ENCODE measurements around the gene NOC4L. TPM values are rescaled to one million over a fixed set of nuclear protein-coding genes. Genes with fewer than 3 reads are reported as not detected.

NOC4L gene
- total RNA-seq, 1 experiment from 2014 or later, result 36.5 TPM

DNA sequence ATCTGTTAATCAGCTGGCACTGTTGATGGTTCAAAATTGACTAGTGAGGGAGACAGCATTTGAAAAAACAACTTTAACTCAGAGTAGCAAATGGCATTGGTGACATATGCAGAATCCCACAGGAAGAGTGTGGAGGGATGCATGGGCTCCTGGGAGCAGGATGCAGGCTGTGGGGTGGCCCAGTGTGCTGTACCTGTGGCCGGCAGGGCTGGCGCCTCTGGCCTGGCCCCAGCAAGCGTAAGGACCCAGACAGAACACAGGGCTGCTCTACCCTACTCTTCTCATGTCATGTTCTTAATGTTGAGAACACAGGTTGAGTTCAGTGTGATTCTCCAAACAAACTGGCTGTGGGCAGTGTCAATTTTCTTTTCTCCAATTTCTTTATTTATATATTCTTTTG is 33.6 kb upstream of the NOC4L start:
- Histone ChIP-seq H4K5ac (ENCODE audit: insufficient read length, low read depth, low read length) (no peak overlapping the region), H4K8ac (replicated peaks; ENCODE audit: insufficient read length, low read depth, low read length) (no peak overlapping the region), H3K9ac (ENCODE audit: extremely low read depth, insufficient read length, low read length) (no peak overlapping the region), H3K23me2 (ENCODE audit: insufficient read length, low read depth, low read length, poor library complexity, severe bottlenecking) (no peaks in the 10 kb centered on the region), H3K9me3 (ENCODE audit: control insufficient read depth, low read depth, low read length) (no peaks in the 10 kb centered on the region), H3K27ac (ENCODE audit: insufficient read length, low read depth, low read length) (no peak overlapping the region), H3T11ph (ENCODE audit: low read length) (no peak overlapping the region), H2BK120ac (ENCODE audit: low read depth, low read length, poor library complexity, severe bottlenecking) (no peak overlapping the region), H3K4me1 (ENCODE audit: insufficient read depth, low read length) (no peaks in the 10 kb centered on the region), H3K4ac (ENCODE audit: low read depth, low read length) (no peak overlapping the region), H2AK5ac (ENCODE audit: insufficient read length, low read length) (no peak overlapping the region), H2BK12ac (ENCODE audit: insufficient read length, low read depth, low read length) (no peak overlapping the region), H2BK5ac (ENCODE audit: insufficient read length, low read length) (no peak overlapping the region), H2AFZ (ENCODE audit: low read length) (no peak overlapping the region), H3K79me2 (ENCODE audit: insufficient read depth, low read length) (no peaks in the 10 kb centered on the region), H2BK15ac (ENCODE audit: low read depth, low read length) (no peak overlapping the region), H3K79me1 (ENCODE audit: insufficient read depth, low read depth, low read length, poor library complexity, severe bottlenecking) (no peaks in the 10 kb centered on the region), H4K91ac (ENCODE audit: insufficient read length, low read depth, low read length) (no peak overlapping the region), H3K27me3 (ENCODE audit: insufficient read depth, low read length) (no peaks in the 10 kb centered on the region), H3K4me2 (ENCODE audit: insufficient read depth, insufficient read length, low read length) (no peak overlapping the region), H3K56ac (ENCODE audit: insufficient read length, low read depth, low read length) (no peak overlapping the region), H4K20me1 (ENCODE audit: control insufficient read depth, insufficient read depth, insufficient read length) (no peaks in the 10 kb centered on the region), H2BK20ac (ENCODE audit: low read depth, low read length, poor library complexity, severe bottlenecking) (no peak overlapping the region), H3K14ac (ENCODE audit: insufficient read depth, low read length) (no peak overlapping the region), H3K18ac (ENCODE audit: insufficient read length, low read depth, low read length) (no peak overlapping the region), H3K23ac (ENCODE audit: insufficient read length, low read depth, low read length) (no peak overlapping the region)
- WGBS (ENCODE audit: extremely low coverage, insufficient read length, low lambda C conversion rate), result no CpG with 5 or more reads among the region's 3 CpGs
- H3K9me3 Mint-ChIP-seq, result no peaks in the 10 kb centered on the region
- H3K36me3 Mint-ChIP-seq (ENCODE audit: insufficient read depth in 1 of 3, low read depth in 3 of 3), result peaks cover 24 to 52% (median 40%) of the 10 kb centered on the region in 3 experiments; a peak in 6 of 7 replicates
- no peak overlapping the region for H3K27ac Mint-ChIP-seq
- TF ChIP-seq, protein P1, sequence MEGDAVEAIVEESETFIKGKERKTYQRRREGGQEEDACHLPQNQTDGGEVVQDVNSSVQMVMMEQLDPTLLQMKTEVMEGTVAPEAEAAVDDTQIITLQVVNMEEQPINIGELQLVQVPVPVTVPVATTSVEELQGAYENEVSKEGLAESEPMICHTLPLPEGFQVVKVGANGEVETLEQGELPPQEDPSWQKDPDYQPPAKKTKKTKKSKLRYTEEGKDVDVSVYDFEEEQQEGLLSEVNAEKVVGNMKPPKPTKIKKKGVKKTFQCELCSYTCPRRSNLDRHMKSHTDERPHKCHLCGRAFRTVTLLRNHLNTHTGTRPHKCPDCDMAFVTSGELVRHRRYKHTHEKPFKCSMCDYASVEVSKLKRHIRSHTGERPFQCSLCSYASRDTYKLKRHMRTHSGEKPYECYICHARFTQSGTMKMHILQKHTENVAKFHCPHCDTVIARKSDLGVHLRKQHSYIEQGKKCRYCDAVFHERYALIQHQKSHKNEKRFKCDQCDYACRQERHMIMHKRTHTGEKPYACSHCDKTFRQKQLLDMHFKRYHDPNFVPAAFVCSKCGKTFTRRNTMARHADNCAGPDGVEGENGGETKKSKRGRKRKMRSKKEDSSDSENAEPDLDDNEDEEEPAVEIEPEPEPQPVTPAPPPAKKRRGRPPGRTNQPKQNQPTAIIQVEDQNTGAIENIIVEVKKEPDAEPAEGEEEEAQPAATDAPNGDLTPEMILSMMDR (conservative IDR thresholded peaks at IDR 0.05), result no peak
- DNase-seq, result no peak
- no peaks in the 10 kb centered on the region for H3K27me3 Mint-ChIP-seq (ENCODE audit: low read depth)
- H3K4me1 Mint-ChIP-seq, result peaks cover 0 to 12% of the 10 kb centered on the region in 2 experiments; a peak in 3 of 4 replicates
- no peak overlapping the region for H3K4me3 Mint-ChIP-seq
